Activated T-cell treated with anti-CD3 and anti-CD28 coated beads for 48 hours (primary cell): Measurements from ENCODE around the gene HNRNPA3.
"Not testable (repeated sequence)": the region's sequence is repeated elsewhere in the genome, so short reads cannot be mapped to it uniquely, and the experiment has no call there.

Experiments
- DNase-seq: peaks from one replicate; pipeline ENCODE4 v3.0.0-alpha.2; 2020; ENCODE audit warnings: low read depth

Gene HNRNPA3

GRCh38 chr2:177212106-177212890, at the start of gene HNRNPA3:
HNRNPA3 (plus strand) TSS chr2:177212794; CDS start chr2:177212800, 6 bp downstream.
- peak; percentile 100 for DNase-seq

DNA sequence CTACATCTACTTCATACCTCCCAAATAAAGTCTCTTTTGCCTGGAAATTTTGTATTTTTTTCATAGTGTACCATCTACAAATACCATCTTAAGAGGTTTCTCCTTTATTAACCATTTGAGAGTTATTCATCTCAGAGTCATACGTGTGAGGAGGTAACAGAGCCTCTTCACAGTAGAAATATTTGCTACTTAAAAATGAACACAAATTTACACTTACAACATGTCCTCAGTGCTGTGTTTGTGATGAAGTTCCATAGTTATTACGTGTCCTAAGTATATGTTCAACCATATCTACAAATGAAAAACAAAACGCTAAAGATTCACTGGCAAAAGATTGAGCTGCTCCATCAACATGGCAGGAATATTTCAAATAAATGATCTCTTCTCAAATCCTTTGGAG, 48.5 kb upstream of the HNRNPA3 start:
- DNase-seq, result no peak

GRCh38 chr2:177164584-177165052, 48.0 kb upstream of the HNRNPA3 start:
- DNase-seq, result peak; percentile 57

GRCh38 chr2:177165061-177165583, 47.5 kb upstream of the HNRNPA3 start:
- DNase-seq, result no peak

GRCh38 chr2:177165721-177166711, 46.6 kb upstream of the HNRNPA3 start:
- DNase-seq, result no peak

DNA sequence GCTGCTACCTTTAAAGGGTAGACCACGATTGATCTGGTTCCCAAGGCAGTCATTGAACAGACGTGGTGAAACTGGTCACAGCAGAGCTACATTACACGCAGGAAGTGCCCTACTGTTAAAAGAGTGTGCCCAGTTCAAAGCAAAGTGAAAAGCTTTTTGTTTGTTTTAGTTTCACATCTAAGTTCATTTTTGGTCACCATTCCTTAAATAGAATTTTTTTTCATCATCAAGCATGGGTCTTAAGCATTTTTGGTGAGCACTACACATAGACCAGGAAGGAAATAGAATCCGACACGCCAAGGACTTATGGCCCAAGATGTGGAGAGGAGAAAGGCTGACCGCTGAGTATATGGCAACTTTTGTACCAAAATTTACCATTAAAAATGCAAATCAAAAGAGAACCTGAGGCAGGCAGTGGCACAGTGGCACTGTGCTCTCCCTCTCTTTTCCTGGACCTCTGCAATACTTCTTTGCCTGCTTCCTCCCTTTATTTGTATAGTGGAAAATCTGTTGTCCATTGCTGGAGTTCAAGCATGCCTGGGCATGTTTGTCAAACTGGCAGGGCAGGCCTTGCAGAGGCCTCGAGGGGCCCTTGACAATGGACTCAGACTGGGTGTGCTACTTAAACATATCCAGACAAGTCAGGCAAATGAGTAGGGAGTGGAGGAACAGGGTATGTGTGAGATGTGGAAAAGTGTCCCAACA, 42.6 kb upstream of the HNRNPA3 start:
- DNase-seq, result no peak

DNA sequence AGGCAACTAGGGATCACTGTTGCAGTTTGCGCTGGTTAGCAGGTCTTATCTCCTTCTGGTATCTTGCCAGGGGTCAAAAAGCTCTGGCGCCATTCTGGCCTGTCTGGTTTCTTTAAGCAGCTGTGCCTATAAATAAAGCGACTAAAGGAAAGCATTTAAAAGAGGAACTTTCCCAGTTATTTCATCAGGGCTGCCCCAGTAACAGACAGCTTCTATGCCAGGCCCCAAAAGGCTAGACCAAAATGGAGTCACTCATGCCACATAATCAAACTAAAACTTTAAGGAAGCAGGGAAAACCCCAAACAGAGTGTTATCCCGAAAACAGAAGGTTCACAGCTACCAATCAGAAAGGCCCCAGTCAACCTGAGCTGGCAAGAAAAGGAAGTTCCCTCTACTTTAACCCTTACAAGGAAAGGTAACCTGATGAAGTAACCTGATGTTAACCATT, 41.2 kb upstream of the HNRNPA3 start:
- DNase-seq, result no peak

GRCh38 chr2:177172034-177172880, 40.3 kb upstream of the HNRNPA3 start:
- no peak for DNase-seq

GRCh38 chr2:177174486-177174885, 38.1 kb upstream of the HNRNPA3 start:
- no peak for DNase-seq

DNA sequence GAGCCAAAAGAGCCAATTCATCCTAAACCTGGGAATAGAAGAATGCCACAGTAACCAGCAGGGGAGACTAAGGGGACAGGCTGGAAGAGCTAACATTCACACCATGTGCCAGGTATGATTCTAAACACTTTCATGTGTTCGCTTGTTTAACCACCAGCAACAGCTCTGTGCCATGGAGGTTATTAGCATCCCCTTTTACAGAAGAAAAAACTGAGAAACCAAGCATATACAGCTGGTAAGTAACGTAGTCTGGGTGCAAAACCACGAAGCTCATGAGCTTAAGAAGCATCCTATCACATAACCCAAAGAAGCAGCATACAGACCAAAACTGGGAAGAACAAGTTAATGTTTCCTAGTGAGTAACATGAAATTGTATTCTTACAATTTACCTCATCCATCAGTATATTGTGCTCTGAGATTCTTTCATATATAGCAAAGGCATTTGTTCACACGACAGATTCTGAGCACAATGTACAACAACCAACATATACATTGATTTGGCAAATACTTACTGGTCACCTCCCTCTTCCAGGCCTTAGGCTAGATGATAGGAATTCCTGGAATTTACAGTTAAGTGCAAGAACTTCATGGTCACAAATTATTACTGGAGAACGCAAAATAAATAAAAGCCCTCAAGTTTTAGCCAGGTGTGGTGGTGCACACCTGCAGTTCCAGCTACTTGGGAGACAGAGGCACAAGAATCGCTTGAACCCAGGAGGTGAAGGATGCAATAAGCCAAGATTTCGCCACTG, 36.5 kb upstream of the HNRNPA3 start:
- no peak for DNase-seq

DNA sequence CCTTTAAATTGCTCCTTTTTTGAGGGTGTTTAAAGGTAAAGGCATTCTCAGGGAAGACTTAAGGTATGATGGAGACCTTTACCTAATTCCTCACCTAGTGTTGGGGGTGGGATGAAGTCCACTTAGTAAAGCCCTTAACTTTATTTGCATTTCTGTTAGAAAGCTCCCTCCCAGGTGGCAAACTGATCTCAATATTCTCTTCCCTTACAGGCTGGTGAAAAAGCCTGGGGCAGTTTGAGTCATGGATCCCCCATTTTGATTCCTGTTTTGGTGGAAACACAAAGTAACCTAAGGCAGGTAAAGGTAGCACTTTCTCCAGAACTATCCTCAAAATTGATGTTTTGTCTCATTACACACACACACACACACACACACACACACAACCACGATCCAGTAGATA, 33.8 kb upstream of the HNRNPA3 start:
- DNase-seq, result no peak

- DNase-seq, result no peak
Observed at GRCh38 chr2:177179227-177179626, 33.4 kb upstream of the HNRNPA3 start.

GRCh38 chr2:177179671-177180070, 32.9 kb upstream of the HNRNPA3 start:
- DNase-seq, result not testable (repeated sequence)

DNA sequence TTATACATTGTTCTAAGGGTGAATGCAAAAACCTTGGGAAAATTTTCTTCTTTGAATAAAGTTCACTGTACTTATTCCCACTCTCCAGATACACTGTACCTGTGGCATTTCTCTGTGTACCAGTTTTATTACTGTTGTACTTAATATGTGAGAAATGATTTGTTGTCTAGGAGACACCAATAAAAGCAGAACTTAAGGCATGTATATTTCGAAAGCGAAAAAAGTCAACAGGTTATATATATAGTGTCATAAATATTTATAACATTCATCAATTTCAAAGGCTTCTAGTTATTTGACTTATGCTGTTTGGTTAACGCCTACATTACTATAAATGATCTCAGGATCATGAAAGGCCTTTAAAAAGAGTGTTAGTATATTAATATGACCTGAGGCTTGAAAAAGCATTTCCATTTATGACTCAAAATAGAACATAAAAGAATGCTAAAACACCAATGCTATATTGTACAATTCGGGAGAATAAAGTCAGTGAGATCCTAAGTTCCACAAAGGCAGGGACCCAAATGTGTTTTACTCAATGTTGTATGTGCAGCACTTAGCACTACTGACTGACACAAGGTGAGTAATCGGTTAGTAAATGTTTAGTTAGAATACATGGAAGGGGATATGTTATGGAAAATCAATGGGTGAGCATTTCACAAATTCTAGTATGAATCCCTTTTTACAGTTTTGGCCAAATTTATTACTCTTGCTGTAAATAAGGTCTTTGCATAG, 32.2 kb upstream of the HNRNPA3 start:
- DNase-seq, result no peak

DNA sequence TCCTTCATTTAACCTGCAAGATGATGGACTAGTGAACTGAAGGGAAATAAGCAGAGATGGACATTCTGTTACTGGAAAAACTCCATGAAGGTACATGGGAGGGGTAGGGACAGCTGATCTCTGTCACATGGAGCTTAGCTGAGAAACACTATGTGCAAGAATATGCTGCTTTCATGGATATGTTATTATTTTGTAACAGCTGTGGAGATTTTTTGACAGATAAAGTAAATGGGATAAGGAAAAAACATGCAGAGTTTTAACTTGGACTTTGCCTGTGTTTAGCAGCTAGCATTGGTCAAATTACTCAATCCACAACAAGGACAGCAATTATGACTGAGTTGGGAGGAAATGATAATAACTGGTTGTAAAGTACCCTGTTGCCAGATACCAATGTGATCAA, 28.7 kb upstream of the HNRNPA3 start:
- no peak for DNase-seq

DNA sequence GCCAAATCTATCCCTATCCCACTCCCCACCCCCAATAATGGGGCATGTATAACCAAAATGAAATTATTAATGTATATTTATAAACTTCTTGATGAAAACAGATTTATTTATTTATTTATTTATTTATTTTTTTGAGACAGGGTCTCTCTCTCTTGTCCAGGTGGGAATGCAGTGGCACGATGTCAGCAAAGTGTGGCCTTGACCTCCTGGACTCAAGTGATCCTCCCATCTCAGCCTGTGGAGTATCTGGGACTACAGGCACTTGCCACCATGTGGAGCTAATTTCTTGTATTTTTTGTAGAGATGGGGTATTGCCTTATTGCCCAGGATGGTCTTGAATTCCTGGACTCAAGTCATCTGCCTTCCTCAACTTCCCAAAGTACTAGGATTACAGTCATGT, 28.0 kb upstream of the HNRNPA3 start:
- DNase-seq, result no peak

DNA sequence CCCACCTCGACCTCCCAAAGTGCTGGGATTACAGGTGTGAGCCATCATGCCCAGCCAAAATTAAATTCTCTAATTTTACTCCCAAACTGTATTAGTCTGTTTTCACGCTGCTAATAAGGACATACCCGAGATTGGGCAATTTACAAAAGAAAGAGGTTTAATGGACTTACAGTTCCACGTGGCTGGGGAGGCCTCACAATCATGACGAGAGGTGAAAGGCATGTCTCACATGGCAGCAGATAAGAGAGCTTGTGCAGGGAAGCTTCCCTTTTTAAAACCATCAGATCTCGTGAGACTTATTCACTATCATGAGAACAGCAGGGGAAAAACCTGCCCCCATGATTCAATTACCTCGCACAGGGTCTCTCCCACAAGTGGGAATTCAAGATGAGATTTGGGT, 26.6 kb upstream of the HNRNPA3 start:
- DNase-seq, result not testable (repeated sequence)

- no peak for DNase-seq
Observed at GRCh38 chr2:177187631-177188312, 24.8 kb upstream of the HNRNPA3 start.
